Endothelial cell of umbilical vein (primary cell): ENCODE data around the gene PLEKHF1. TPM values are rescaled to one million over a fixed set of nuclear protein-coding genes. Genes with fewer than 3 reads are reported as not detected.

ENCODE experiments used
- BruUV-seq: library from RNA; stranded (reverse); fragments of 400-500 nt; replicated peaks from 2 replicates; lab custom pipeline; 2021; lab: Mats Ljungman, UMichigan
- CTCF ChIA-PET: fragments of 300-600, 350-600 bp; sonication (Branson Sonifier 250); formaldehyde crosslinking; loops from one replicate; lab custom pipeline; 2021; ENCODE audit warnings: antibody characterized with exemption, inconsistent platforms; lab: Charles Lee
- POLR2A ChIA-PET: fragments of 300-600, 350-600 bp; sonication (Branson Sonifier 250); formaldehyde crosslinking; loops from one replicate; lab custom pipeline; 2021; ENCODE audit warnings: antibody characterized with exemption, inconsistent platforms; lab: Charles Lee
- DNase-seq: peaks from one replicate; pipeline ENCODE4 v3.0.0-alpha.2; 2011; ENCODE audit warnings: low read depth, low spot score
- FAIRE-seq: peaks from 2 replicates; lab custom pipeline; 2011; peaks lifted over from hg19 to GRCh38; lab: Jason Lieb, UNC
- H2AFZ ChIP-seq: 2 replicates; pipeline ENCODE4 v1.6.0; 2012; ENCODE audit warnings: low read depth, low read length, control low read depth, inconsistent platforms
- H3K27ac ChIP-seq: 2 replicates; pipeline ENCODE4 v1.5.1; 2011; ENCODE audit warnings: low read depth, mild to moderate bottlenecking, control low read depth, low read length, moderate library complexity; ENCODE audit not compliant: insufficient read depth
- H3K27me3 ChIP-seq, 2 experiments: 2 replicates each; pipeline versions ENCODE4 v1.6.0 to v1.6.1; 2011; ENCODE audit warnings: low read length in 2 of 2, mixed read lengths in 1 of 2; ENCODE audit not compliant: control insufficient read depth in 2 of 2, insufficient read depth in 2 of 2
- H3K36me3 ChIP-seq, 2 experiments: 2 replicates in 1 of 2; 3 replicates in 1 of 2; pipeline ENCODE4 v1.5.1; 2011; ENCODE audit warnings: low read length in 2 of 2, mild to moderate bottlenecking in 1 of 2, moderate library complexity in 1 of 2; ENCODE audit not compliant: control insufficient read depth in 2 of 2, insufficient read depth in 2 of 2; ENCODE audit errors: extremely low read depth in 1 of 2
- H3K4me1 ChIP-seq: 3 replicates; pipeline ENCODE4 v1.5.1; 2011; ENCODE audit warnings: mild to moderate bottlenecking, low read length; ENCODE audit not compliant: control insufficient read depth, insufficient read depth; ENCODE audit errors: extremely low read depth
- H3K4me2 ChIP-seq: 2 replicates; pipeline ENCODE4 v1.6.1; 2011; ENCODE audit warnings: low read length, control low read depth, mixed read lengths; ENCODE audit not compliant: insufficient read depth
- H3K4me3 ChIP-seq, 3 experiments: fragments of 200-600 bp in 1 of 3; sonication (generic), shearing (Covaris generic) in 1 of 3; replicated peaks in 1 of 3; 2 replicates each; pipeline ENCODE4 v1.5.1; 2011 to 2016; ENCODE audit warnings: control low read depth in 3 of 3, low read length in 3 of 3, mild to moderate bottlenecking in 2 of 3, inconsistent platforms in 1 of 3, low read depth in 1 of 3, moderate library complexity in 1 of 3; ENCODE audit not compliant: insufficient read depth in 1 of 3
- H3K79me2 ChIP-seq: 2 replicates; pipeline ENCODE4 v1.6.0; 2012; ENCODE audit warnings: low read length, inconsistent platforms; ENCODE audit not compliant: control insufficient read depth, insufficient read depth
- H3K9ac ChIP-seq: replicated peaks from 2 replicates; pipeline ENCODE3; 2011; ENCODE audit warnings: low read length, control low read depth; ENCODE audit not compliant: insufficient read depth; ENCODE audit errors: extremely low read depth
- H3K9me1 ChIP-seq: replicated peaks from 3 replicates; pipeline ENCODE4 v1.6.0; 2011; ENCODE audit warnings: mild to moderate bottlenecking, low read length; ENCODE audit not compliant: control insufficient read depth, insufficient read depth; ENCODE audit errors: extremely low read depth
- H3K9me3 ChIP-seq: replicated peaks from 2 replicates; pipeline ENCODE4 v1.5.1; 2012; ENCODE audit warnings: low read length, inconsistent platforms; ENCODE audit not compliant: control insufficient read depth, insufficient read depth
- H4K20me1 ChIP-seq: replicated peaks from 2 replicates; pipeline ENCODE3; 2011; ENCODE audit warnings: mild to moderate bottlenecking, low read length; ENCODE audit not compliant: control insufficient read depth, insufficient read depth; ENCODE audit errors: extremely low read depth
- EZH2 ChIP-seq: IDR thresholded peaks from 2 replicates; pipeline ENCODE4 v1.6.1; 2012; ENCODE audit warnings: borderline replicate concordance, low read depth, mild to moderate bottlenecking, moderate library complexity, low read length, inconsistent platforms; ENCODE audit not compliant: severe bottlenecking
- JUN ChIP-seq: IDR thresholded peaks from 2 replicates; pipeline ENCODE4 v1.6.1; 2011; ENCODE audit warnings: borderline replicate concordance, low read depth; ENCODE audit not compliant: insufficient read length, insufficient read depth
- dilution Hi-C: fragments of 300-500 bp; cut with MboI; formaldehyde crosslinking; loops from one replicate; pipeline ENCODE4 v1.15.0; 2019; ENCODE audit warnings: low sequenced_read_pairs; ENCODE audit not compliant: extremely low pct_ligation_motif_present
- intact Hi-C: fragments of 100-400 bp; cut with micrococcal nuclease; formaldehyde crosslinking; loops from one replicate; pipeline ENCODE4 v1.10.0; 2022
- polyA plus RNA-seq, 4 experiments: library from polyadenylated mRNA; depleted of rRNA in 3 of 4; stranded (reverse) in 3 of 4; unstranded in 1 of 4; fragments of >200 nt; gene quantifications; 2 replicates each; pipeline versions ENCODE4 v1.2.1 to v1.2.3, GENCODE V29; 2011 to 2012; ENCODE audit warnings: missing spikeins in 1 of 4
- total RNA-seq: library from RNA; stranded (reverse); gene quantifications from 2 replicates; pipeline ENCODE4 v1.2.3, GENCODE V29; 2021
- TF ChIP-seq, protein P1 (sequence below): IDR thresholded peaks from 2 replicates; pipeline ENCODE4 v1.6.1; 2011; ENCODE audit not compliant: insufficient read depth, insufficient read length
- TF ChIP-seq, protein P2 (sequence below), 2 donors: IDR thresholded peaks; 1 replicate in 1 of 2; 2 replicates in 1 of 2; pipeline ENCODE4 v1.5.1; 2011; ENCODE audit warnings: low read length in 2 of 2, mild to moderate bottlenecking in 2 of 2, moderate library complexity in 2 of 2, control low read depth in 1 of 2, inconsistent platforms in 1 of 2, low read depth in 1 of 2; ENCODE audit not compliant: insufficient read depth in 1 of 2; ENCODE audit errors: extremely low read depth in 1 of 2

Gene PLEKHF1
- total and polyA plus RNA-seq, 2 donors (not counting 3 experiments of a cell fraction or from before 2014, with no cell fraction given) = 5.5 TPM

DNA sequence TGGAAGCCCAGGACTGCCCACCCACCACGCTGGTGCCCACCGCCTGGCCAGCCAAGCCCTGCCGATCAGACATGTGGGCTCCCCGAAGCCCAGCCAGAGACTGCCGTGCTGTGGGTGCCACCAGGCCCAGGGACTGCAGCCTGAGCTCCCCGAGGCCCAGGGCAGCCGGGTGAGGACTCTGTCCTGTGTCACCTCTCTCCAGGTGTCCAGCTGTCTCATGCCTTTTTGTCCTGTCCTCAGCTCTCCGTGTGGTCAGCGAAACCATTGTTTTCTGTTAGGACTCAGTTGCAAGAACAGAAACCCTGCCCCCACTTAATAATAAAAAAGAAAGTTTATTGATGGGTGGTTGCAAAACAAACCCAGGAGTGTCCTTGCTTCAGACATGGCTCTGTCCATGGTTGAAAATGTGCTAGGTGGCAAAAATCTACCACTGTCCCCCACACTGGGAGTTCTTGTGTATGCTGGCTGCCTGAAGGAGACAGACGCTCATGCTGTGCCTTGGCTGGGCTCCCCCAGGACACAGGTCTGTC, 9.9 kb downstream of the PLEKHF1 start:
- ChIA-PET POLR2A (no interaction called here), CTCF (no interaction called here)
- no peaks in the 10 kb centered on the region for H3K9me3 ChIP-seq
- intact Hi-C loops (no loop called here), dilution Hi-C loops (no loop called here)
- no TSS peak for BruUV-seq
- no peaks in the 10 kb centered on the region for H3K9me1 ChIP-seq
- no peak overlapping the region for H2AFZ ChIP-seq
- TF ChIP-seq EZH2 = no peak
- TF ChIP-seq, protein P1, sequence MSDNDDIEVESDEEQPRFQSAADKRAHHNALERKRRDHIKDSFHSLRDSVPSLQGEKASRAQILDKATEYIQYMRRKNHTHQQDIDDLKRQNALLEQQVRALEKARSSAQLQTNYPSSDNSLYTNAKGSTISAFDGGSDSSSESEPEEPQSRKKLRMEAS = no peak
- no peak for TF ChIP-seq JUN
- TF ChIP-seq, protein P2, sequence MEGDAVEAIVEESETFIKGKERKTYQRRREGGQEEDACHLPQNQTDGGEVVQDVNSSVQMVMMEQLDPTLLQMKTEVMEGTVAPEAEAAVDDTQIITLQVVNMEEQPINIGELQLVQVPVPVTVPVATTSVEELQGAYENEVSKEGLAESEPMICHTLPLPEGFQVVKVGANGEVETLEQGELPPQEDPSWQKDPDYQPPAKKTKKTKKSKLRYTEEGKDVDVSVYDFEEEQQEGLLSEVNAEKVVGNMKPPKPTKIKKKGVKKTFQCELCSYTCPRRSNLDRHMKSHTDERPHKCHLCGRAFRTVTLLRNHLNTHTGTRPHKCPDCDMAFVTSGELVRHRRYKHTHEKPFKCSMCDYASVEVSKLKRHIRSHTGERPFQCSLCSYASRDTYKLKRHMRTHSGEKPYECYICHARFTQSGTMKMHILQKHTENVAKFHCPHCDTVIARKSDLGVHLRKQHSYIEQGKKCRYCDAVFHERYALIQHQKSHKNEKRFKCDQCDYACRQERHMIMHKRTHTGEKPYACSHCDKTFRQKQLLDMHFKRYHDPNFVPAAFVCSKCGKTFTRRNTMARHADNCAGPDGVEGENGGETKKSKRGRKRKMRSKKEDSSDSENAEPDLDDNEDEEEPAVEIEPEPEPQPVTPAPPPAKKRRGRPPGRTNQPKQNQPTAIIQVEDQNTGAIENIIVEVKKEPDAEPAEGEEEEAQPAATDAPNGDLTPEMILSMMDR (IDR thresholded peaks at IDR 0.05; ENCODE audit: extremely low read depth in 1 of 2, insufficient read depth in 1 of 2, low read depth in 1 of 2, low read length in 2 of 2) = no peak
- no peak overlapping the region for H3K4me2 ChIP-seq
- FAIRE-seq (no peak), DNase-seq (no peak)
- no peak overlapping the region for H3K9ac ChIP-seq
- H3K27ac ChIP-seq = no peak overlapping the region
- H3K4me3 ChIP-seq = no peak overlapping the region
- H4K20me1 ChIP-seq = no peaks in the 10 kb centered on the region
- no peaks in the 10 kb centered on the region for H3K79me2 ChIP-seq
- H3K36me3 ChIP-seq = peaks cover 0 to 14% of the 10 kb centered on the region in 2 experiments
- H3K27me3 ChIP-seq = no peaks in the 10 kb centered on the region
- no peaks in the 10 kb centered on the region for H3K4me1 ChIP-seq
